Esophagus muscularis mucosa (tissue), 4 donors: ENCODE measurements around the gene MS4A18.

Experiments used
- CTCF ChIP-seq, 3 experiments: fragments of 200-600 bp in 2 of 3; fragments of 450-650 bp in 1 of 3; sonication (generic) in 2 of 3; IDR thresholded peaks; one replicate each; pipeline ENCODE4 v1.5.1; 2017 to 2019; ENCODE audit warnings: antibody characterized with exemption in 3 of 3, mild to moderate bottlenecking in 2 of 3, moderate library complexity in 1 of 3
- EP300 ChIP-seq: sonication (generic); formaldehyde crosslinking; IDR thresholded peaks from one replicate; pipeline ENCODE4 v1.6.1; 2017; ENCODE audit warnings: antibody characterized with exemption
- POLR2A ChIP-seq: fragments of 450-650 bp; IDR thresholded peaks from one replicate; pipeline ENCODE4 v1.6.1; 2017; ENCODE audit warnings: antibody characterized with exemption, moderate library complexity, mild to moderate bottlenecking, low read depth

GRCh38 chr11:60744114-60744513, 19.6 kb downstream of the MS4A18 start:
- TF ChIP-seq CTCF (IDR thresholded peaks at IDR 0.05) (no peak), POLR2A (no peak), EP300 (no peak)
